GM18868 (cell line): Measurements from ENCODE around the gene ALDH1L2.
"Not testable (repeated sequence)": the region's sequence is repeated elsewhere in the genome, so short reads cannot be mapped to it uniquely, and the experiment has no call there.

Experiments used
- ATAC-seq: cut with Tn5 transposase; IDR thresholded peaks from one replicate; pipeline ENCODE4 v1.9.1; 2021; ENCODE audit warnings: mild to moderate bottlenecking, moderate library complexity; ENCODE audit not compliant: unreplicated experiment

Gene ALDH1L2

DNA sequence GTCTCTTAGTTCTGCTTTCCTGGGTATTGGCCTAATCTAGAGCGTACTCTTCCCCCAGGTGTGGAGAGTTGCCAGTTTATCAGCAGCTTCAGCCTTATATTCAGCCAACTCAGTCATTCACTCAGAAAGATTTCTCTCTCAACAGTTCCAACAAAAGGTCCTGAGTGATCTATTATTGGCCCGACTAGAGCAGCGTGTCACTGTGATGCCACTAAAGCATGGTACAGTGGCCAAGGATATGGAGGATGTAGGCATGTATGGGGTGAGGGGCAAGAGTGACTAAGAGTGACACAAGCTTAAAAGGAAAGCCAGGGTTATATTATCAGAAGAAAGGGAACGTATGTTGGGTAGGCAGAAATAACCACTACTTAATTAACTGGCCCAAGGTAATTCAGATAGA is 93.3 kb downstream of the ALDH1L2 start:
- ATAC-seq = no peak

DNA sequence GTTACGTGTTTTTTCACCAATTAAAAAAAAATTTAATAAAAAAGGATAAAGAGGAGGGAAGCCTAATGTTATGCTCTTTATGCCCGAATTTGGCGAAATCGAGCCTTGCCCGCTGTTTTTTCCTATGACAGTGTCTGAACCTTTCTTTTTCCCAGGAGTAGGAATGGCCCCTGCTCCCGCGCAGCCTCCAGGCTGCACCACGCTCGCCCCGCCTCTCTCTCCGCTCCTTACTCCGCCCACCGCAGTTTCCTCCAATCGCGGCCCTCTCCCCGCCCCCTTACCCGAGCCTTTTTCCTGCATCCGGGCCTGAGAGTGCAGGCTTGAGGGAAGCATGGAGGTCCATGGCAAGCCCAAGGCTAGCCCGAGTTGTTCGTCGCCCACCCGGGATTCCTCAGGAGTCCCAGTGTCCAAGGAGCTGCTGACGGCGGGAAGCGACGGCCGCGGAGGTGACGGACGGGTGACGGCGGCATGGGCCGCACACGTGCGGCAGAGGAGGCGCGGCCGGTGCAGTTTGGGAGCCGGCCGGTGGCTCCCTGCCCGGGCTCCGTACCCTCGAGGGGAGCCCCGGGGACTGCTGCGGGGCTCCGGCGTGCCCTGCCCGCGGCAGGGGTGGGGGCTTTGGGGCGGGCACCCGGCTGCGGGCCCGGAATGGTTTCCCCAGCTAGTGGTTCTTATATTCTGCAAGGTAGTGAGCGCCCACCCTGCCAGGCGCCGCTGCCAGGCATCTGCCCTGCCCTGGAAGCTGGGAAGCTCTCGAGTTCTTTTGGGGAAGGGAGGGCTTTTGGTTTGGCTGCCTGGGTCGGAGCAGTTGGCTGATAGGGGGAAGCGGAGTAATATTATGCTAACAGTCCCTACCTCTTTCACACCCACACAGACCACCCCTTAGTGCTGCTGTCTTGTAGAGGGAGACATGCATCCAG is 98.0 kb downstream of the ALDH1L2 start, which contains the start of gene NOPCHAP1:
NOPCHAP1 (plus strand) TSS at position 295 of the 920 bp plus-strand sequence; CDS start at position 332, 37 bp downstream.
- ATAC-seq = peak; percentile 97

DNA sequence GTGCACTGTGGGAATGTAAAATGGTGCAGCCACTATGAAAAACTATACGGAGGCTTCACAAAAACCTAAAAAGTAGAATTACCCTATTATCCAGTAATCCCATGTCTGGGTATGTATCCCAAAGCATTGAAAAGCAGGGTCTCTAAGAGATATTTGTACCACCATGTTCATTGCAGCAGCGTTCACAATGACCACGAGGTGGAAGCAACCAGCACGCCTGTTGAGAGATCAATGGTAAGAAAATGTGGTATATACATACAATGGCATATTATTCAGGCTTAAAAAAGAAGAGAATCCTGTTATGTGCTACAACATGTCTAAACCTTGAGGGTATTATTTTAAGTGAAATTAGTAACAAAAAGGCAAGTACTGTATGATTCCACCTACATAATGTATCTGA is 99.1 kb downstream of the ALDH1L2 start:
- no peak for ATAC-seq

DNA sequence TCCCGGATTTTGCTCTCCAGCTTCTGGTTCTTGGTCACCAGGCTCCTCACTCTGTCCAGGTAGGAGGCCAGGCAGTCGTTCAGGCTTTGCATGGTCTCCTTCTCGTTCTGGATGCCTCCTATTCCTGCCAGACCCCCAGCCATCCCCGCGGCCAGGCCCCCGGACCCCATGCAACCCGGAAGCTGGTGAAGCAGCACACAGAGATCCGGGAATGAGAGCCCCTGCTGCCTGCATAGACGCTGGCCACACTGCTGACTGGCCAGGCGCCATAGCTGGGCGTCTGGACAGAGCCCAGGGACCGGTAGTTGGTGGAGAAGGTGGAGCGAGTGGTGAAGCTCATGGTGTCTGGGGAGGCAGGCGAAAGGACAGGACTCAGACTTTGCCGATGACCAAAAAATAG is 106.6 kb downstream of the ALDH1L2 start:
- ATAC-seq = not testable (repeated sequence)

DNA sequence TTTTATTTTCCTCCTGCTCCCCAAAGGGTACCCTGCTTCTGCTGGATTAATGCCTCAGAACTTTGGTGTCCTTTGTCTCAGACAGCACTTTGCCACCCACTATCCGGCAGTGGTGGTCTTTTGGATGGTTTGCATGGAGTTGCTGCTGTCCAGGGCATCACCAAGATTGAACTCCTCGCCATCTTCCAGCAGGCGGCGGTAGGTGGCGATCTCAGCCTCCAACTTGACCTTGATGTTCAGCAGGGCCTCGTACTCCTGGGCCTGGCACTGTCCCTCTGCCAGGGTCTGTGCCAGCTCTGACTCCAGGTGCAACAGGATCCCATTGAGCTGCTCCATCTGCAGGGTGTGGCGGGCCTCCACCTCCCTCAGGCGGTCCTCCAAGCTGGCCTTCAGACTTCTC is 107.6 kb downstream of the ALDH1L2 start:
- no peak for ATAC-seq

DNA sequence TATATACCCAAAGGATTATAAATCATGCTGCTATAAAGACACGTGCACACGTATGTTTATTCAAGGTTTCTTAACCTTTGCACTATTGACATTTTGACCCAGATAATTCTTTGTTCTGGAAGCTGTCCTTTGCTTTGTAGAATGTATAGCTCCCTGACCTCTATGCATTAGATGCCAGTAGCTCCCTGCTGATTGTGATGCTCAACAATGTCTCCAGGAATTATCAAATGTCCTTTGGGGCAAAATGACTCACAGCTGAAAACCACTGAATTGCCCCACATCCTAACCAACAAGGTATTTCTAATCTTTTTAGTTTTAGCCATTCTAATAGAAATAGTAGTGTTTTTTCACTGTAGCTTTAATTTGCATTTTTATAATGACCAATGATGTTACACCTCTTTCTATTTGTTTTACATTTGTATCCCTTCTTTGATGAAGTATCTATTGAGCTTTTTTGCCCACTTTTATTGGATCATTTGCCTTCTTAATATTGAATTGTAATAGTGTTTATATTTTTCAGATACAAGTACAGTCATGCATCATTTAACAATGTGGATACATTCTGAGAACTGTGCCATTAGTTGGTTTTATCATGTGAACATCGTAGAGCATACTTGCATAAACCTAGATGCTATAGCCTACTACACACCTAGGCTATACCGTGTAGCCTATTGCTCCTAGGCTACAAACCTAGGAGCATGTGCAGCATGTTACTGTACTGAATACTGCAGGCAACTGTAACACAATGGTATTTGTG is 108.5 kb downstream of the ALDH1L2 start:
- no peak for ATAC-seq

DNA sequence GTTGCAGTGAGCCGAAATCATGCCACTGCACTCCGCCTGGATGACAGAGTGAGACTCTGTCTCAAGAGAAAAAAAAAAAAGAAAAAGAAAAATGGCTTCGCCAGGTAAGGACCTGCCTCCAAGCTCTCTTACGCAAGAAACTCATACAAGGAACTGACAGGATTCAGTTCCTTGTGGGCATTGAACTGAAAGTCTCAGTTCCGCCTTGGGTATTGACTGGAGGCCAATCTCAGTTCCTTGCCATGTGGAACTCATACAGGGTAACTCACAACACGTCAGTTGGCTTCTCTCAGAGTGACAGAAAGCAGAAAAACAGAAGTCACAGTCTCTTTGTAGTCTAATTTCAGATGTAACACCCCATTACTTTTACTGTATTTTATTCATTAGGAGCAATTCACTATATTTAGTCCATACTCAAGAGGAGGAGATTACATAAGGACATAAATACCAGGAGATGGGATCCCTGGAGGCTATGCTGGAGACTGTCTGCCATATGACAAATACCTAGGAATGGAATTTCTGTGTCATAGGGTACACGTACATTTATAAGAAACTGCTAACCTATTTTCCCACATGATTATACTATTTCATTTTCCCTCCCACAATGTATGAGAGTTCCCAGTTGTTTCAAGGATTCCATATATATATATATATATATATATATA is 109.5 kb downstream of the ALDH1L2 start:
- ATAC-seq = peak; percentile 99

DNA sequence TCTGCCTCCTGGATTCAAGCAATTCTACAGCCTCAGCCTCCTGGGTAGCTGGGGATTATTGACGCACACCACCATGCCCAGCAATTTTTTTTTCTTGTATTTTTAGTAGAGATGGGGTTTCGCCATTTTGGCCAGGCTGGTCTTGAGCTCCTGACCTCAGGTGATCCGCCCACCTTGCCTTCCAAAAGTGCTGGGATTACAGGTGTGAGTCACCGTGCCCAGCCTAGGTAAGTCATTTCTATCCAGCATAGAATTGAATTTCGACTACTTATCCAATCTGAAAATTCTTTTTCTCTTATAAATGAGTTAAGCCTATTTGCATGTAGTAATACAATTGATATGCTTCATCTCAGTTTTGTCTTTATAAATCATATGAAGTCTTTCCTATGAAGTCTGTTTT is 111.0 kb downstream of the ALDH1L2 start:
- ATAC-seq = no peak

DNA sequence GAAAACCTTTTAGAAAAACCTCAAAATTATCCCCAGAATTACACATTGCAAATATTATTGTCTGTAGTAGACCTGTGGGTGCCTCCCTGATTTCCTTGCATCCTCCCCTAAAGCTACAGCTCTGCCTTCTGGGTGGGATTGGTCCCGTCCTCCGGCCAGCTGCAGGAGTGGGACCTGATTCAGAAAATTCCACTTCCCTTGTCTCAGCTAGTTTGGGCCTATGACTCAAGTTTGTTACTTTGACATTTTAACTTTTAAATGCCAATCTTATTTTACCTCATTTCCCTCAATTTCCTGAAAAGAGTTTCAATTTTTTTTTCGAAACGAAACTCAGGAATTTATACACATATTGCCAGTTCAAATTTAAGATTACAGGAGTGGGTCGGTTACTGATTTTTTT is 113.0 kb downstream of the ALDH1L2 start:
- ATAC-seq = no peak
